Naive thymus-derived CD8-positive, alpha-beta T cell (primary cell): ENCODE results near the gene CPOX. TPM values are rescaled to one million over a fixed set of nuclear protein-coding genes. Genes with fewer than 3 reads are reported as not detected.
"Not testable (repeated sequence)": the region's sequence is repeated elsewhere in the genome, so short reads cannot be mapped to it uniquely, and the experiment has no call there.

Experiments used
- ATAC-seq, 2 donors: fragments of 150-1000 bp; cut with Tn5 transposase in 1 of 2; sonication (Bioruptor Pico), chemical (Tn5 transposase) in 1 of 2; 1 replicate in 1 of 2; 2 replicates in 1 of 2; pipeline ENCODE4 v1.10.0; 2021; ENCODE audit warnings: mild to moderate bottlenecking in 2 of 2, moderate library complexity in 2 of 2
- POLR2A ChIA-PET: fragments of 350-600 bp; sonication (Branson Sonifier 250); formaldehyde crosslinking; loops from one replicate; lab custom pipeline; 2021; ENCODE audit warnings: antibody characterized with exemption; lab: Charles Lee
- DNase-seq, 10 donors: peaks; one replicate each; pipeline versions ENCODE4 v3.0.0 to v3.0.0-alpha.2; 2020 to 2022
- H3K27ac Mint-ChIP-seq, 10 donors: one replicate each; pipeline ENCODE4 v1.8.0; 2020 to 2022; ENCODE audit warnings: mild to moderate bottlenecking in 10 of 10, mixed read lengths in 10 of 10, moderate library complexity in 4 of 10, inconsistent platforms in 1 of 10
- H3K27me3 Mint-ChIP-seq, 5 donors: one replicate each; pipeline ENCODE4 v1.8.0; 2021 to 2022; ENCODE audit warnings: mixed read lengths in 5 of 5
- H3K36me3 Mint-ChIP-seq, 3 donors: one replicate each; pipeline ENCODE4 v1.8.0; 2020 to 2022; ENCODE audit warnings: mixed read lengths in 3 of 3, mild to moderate bottlenecking in 2 of 3, inconsistent platforms in 1 of 3
- H3K4me1 Mint-ChIP-seq, 4 donors: one replicate each; pipeline ENCODE4 v1.8.0; 2021 to 2022; ENCODE audit warnings: mixed read lengths in 4 of 4
- H3K4me3 Mint-ChIP-seq, 10 donors: one replicate each; pipeline ENCODE4 v1.8.0; 2020 to 2022; ENCODE audit warnings: mild to moderate bottlenecking in 10 of 10, mixed read lengths in 10 of 10, moderate library complexity in 6 of 10, inconsistent platforms in 1 of 10
- H3K9me3 Mint-ChIP-seq, 9 donors: one replicate each; pipeline ENCODE4 v1.8.0; 2020 to 2022; ENCODE audit warnings: mixed read lengths in 9 of 9, mild to moderate bottlenecking in 3 of 9, inconsistent platforms in 1 of 9, moderate library complexity in 1 of 9
- polyA plus RNA-seq, 3 donors: library from polyadenylated mRNA; unstranded; fragments of 300-500 nt; fragmentation: Illumina TruSeq; gene quantifications; one replicate each; pipeline ENCODE4 v1.2.3, GENCODE V29; 2021
- total RNA-seq, 8 experiments: library from RNA in 2 of 8; stranded (reverse) in 2 of 8; gene quantifications; one replicate each; pipeline ENCODE4 v1.2.3 and lab custom pipeline; 2021 to 2026

CPOX gene
- total and polyA plus RNA-seq, 5 experiments from 2014 or later = 2.4 to 27.1 (median 3.4) TPM

DNA sequence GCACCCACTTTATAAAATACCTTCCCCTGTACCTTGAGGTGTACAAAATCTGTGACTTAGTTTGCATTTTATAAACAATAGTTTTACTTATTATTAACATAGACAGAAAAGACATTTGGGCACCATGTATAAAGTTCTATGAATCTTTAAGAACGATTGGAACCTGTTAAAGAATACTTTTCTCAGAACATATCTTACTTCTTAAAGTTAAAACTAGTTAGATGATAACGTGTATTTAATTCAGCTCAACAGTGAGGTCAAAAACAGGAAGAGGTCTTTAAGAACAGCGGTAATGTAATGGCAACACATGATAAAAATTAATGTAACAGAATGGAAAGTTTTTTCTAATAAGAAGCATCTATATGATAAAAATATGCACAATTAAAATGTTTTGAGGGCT, 25.0 kb downstream of the CPOX start:
- peaks cover 14 to 59% (median 50%) of the 10 kb centered on the region in 4 donors for H3K4me1 Mint-ChIP-seq
- no peaks in the 10 kb centered on the region for H3K36me3 Mint-ChIP-seq
- H3K9me3 Mint-ChIP-seq = no peaks in the 10 kb centered on the region
- no peak for ATAC-seq
- H3K4me3 Mint-ChIP-seq = peak overlapping the region in 4 of 10 donors; percentile 9 to 36 (median 27)
- H3K27me3 Mint-ChIP-seq = peaks cover 0 to 2% (median 0%) of the 10 kb centered on the region in 5 donors
- DNase-seq = no peak
- POLR2A ChIA-PET = interaction anchor here (1.0 kb wide), 1 partner anchor 45 kb away, joined by 3 read pairs; no protein-coding TSS in a partner anchor
- H3K27ac Mint-ChIP-seq = peak overlapping the region in 7 of 10 donors; percentile 34 to 93 (median 64)

DNA sequence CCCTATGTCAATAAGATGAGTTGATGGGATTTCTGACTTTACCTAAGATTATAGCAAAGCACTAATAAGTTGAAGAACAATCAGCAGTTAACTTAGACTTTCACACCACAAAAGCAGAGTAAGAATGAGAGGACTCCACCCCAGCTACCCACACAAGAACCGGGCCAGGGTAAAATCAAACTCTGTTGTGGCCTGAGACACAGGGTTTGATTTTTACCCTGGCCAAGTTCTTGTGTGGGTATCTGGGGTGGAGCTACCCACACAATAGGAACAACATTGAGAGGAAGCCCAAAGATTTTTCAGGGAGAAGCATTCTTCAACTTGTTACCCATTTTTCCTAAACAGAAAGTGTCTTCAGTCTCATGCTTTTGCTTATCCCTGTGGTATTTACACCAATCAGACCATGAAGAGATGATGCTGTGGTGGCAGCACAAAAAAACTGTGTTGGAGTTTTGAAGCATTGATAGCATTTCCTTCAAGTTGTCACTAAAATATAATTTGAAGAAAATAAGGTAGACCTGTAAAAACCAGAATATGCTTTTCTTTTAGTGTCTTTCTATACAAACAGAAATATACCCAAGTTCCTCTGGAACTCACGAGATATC, 25.6 kb downstream of the CPOX start:
- Mint-ChIP-seq H3K36me3 (no peaks in the 10 kb centered on the region), H3K9me3 (no peaks in the 10 kb centered on the region), H3K27me3 (no peaks in the 10 kb centered on the region), H3K4me1 (peaks cover 12 to 61% (median 53%) of the 10 kb centered on the region in 4 donors), H3K27ac (peak overlapping the region in 8 of 10 donors; percentile 13 to 93 (median 76)), H3K4me3 (peak overlapping the region in 6 of 10 donors; percentile 9 to 71 (median 29))
- POLR2A ChIA-PET = interaction anchor here (1.0 kb wide), 1 partner anchor 45 kb away, joined by 3 read pairs; no protein-coding TSS in a partner anchor
- DNase-seq (no peak), ATAC-seq (no peak)

DNA sequence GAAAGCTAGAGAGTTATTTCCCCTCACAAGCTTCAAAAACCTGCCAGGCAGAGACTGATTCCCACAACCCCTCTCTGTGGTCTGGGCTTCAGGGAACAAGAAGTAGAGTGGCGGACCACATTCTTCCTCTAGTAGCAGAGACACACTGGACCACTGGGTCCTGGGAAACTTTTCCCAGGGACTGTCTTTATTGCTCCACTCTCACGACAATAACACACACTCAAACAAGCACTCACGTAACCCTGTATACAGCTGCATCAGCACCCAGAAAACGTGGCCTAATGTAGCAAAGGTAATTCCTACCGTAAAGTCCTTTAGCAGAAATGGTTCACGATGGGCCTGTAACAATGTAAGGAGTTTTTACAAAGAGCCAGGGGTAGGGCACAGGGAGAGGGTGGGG, 27.6 kb downstream of the CPOX start:
- POLR2A ChIA-PET = interaction anchor here (0.6 to 3.2 kb wide), 5 partner anchors 10 to 55 kb away, joined by 3 to 56 read pairs (median 4); partner anchors contain the start of gene CLDND1
- no peaks in the 10 kb centered on the region for H3K9me3 Mint-ChIP-seq
- ATAC-seq = no peak
- H3K4me1 Mint-ChIP-seq = peaks cover 12 to 70% (median 59%) of the 10 kb centered on the region in 4 donors
- no peak for DNase-seq
- no peaks in the 10 kb centered on the region for H3K27me3 Mint-ChIP-seq
- peak overlapping the region in 7 of 10 donors; percentile 39 to 70 (median 58) for H3K4me3 Mint-ChIP-seq
- H3K36me3 Mint-ChIP-seq = no peaks in the 10 kb centered on the region
- H3K27ac Mint-ChIP-seq = peak overlapping the region; percentile 84 to 98 (median 91)

GRCh38 chr3:98565237-98565643, 28.2 kb downstream of the CPOX start:
- Mint-ChIP-seq H3K36me3 (no peaks in the 10 kb centered on the region), H3K9me3 (peaks cover 0 to 5% (median 0%) of the 10 kb centered on the region in 9 donors), H3K4me3 (peak overlapping the region in 7 of 10 donors; percentile 39 to 70 (median 58)), H3K27me3 (no peaks in the 10 kb centered on the region), H3K27ac (peak overlapping the region; percentile 84 to 98 (median 91)), H3K4me1 (peaks cover 12 to 70% (median 59%) of the 10 kb centered on the region in 4 donors)
- DNase-seq (no peak), ATAC-seq (no peak)
- POLR2A ChIA-PET = interaction anchor here (0.6 to 3.2 kb wide), 6 partner anchors 9 to 161 kb away, joined by 3 to 56 read pairs (median 4); partner anchors contain the start of gene CLDND1

DNA sequence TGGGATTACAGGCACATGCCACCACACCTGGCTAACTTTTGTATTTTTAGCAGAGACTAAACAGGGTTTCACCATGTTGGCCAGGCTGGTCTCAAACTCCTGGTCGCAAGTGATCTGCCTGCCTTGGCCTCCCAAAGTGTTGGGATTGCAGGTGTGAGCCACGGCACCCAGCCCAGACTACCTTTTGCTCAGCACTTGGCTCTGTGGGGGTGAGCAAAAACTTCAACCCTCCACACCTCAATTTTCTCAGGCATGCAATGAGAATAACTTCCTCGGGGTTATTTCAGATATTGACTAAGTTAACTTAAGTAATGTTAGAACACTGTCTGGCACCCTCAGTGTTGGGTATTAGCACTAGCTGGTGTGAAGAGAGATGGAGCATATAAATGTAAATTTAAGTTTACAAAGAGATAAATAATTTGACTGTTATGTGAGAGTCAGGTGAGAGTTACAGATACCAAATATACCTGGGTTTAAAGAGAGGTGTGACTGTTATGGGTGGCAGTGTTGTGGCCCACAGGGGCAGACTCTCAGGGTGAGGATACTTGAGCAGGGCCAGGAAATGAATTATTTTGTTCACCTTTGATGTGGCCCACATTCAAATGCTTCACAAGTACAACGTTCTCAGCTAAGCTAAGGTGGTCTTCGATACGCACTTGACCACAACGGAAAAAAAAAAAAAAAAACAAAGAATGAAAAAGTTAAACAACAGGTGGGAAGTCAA, 29.0 kb downstream of the CPOX start:
- POLR2A ChIA-PET = interaction anchor here (0.6 to 3.2 kb wide), 7 partner anchors 14 to 42 kb away, joined by 3 to 56 read pairs (median 4); partner anchors contain the start of genes CLDND1, CPOX and GPR15
- peak overlapping the region; percentile 82 to 98 (median 94) for H3K27ac Mint-ChIP-seq
- ATAC-seq (peak; percentile 77 to 84), DNase-seq (peak in 8 of 10 donors; percentile 10 to 66 (median 48))
- H3K4me3 Mint-ChIP-seq = peak overlapping the region; percentile 51 to 80 (median 72)
- no peaks in the 10 kb centered on the region for H3K27me3 Mint-ChIP-seq
- peaks cover 0 to 12% (median 0%) of the 10 kb centered on the region in 9 donors for H3K9me3 Mint-ChIP-seq
- no peaks in the 10 kb centered on the region for H3K36me3 Mint-ChIP-seq
- H3K4me1 Mint-ChIP-seq = peaks cover 12 to 70% (median 59%) of the 10 kb centered on the region in 4 donors

- H3K27me3 Mint-ChIP-seq = no peaks in the 10 kb centered on the region
- H3K9me3 Mint-ChIP-seq = peaks cover 0 to 12% (median 0%) of the 10 kb centered on the region in 9 donors
- POLR2A ChIA-PET = interaction anchor here (0.6 to 3.2 kb wide), 7 partner anchors 13 to 334 kb away, joined by 3 to 56 read pairs (median 4); partner anchors contain the start of genes CLDND1 and CPOX
- peak in 5 of 10 donors; percentile 6 to 61 (median 38) for DNase-seq
- no peaks in the 10 kb centered on the region for H3K36me3 Mint-ChIP-seq
- peak; percentile 31 to 72 for ATAC-seq
- H3K27ac Mint-ChIP-seq = peak overlapping the region; percentile 82 to 98 (median 94)
- peak overlapping the region; percentile 33 to 78 (median 58) for H3K4me3 Mint-ChIP-seq
- H3K4me1 Mint-ChIP-seq = peaks cover 12 to 66% (median 57%) of the 10 kb centered on the region in 4 donors
Measured at GRCh38 chr3:98563661-98564281, 29.6 kb downstream of the CPOX start.

DNA sequence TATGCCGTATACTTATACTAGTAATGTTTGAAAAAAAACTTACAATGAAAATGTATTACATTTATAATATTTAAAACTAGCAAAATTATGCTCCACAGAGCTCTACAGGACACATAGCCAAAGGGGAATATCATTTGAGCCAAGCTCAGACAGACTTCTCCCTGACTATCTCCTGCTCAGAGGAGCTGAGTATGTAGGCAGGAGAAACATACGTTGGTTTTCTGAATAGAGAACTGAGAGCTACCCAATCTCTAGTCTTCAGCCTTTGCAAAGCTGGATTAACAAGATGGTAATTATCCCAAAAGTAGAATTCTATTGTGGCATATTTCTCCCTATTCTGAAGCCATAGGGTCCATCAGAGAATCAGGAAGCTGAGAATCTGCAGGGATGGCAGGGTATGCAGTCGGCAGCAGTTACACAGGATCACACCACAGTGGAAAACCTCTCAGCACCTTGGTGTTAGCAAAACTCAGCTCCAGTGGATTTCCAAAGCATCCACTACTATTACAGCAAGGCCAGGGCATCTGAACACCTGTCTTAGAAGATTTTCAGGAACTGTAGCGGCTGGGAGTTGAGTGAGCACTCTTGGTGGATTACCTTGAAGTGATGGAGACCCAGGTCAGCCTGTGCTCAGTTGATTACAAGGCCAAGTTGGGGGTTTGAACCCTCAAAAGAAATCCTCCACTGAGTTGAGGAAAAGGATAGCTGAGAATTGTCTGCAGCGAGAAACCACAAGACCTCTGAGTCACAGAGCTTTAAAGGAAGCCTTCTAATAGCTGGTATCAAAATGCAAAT, 31.5 kb downstream of the CPOX start:
- H3K4me3 Mint-ChIP-seq = peak overlapping the region in 2 of 10 donors; percentile 3 to 34
- H3K4me1 Mint-ChIP-seq = peaks cover 12 to 62% (median 54%) of the 10 kb centered on the region in 4 donors
- H3K36me3 Mint-ChIP-seq = no peaks in the 10 kb centered on the region
- H3K27me3 Mint-ChIP-seq = no peaks in the 10 kb centered on the region
- peak overlapping the region in 9 of 10 donors; percentile 55 to 96 (median 74) for H3K27ac Mint-ChIP-seq
- DNase-seq = no peak
- peak in 1 of 2 donors; percentile 14 for ATAC-seq
- POLR2A ChIA-PET = interaction anchor here (0.8 to 1.6 kb wide), 3 partner anchors 31 to 39 kb away, joined by 4 to 5 read pairs (median 5); partner anchors contain the start of genes CLDND1 and CPOX
- H3K9me3 Mint-ChIP-seq = peaks cover 0 to 12% (median 0%) of the 10 kb centered on the region in 9 donors

- H3K4me1 Mint-ChIP-seq = peaks cover 12 to 62% (median 53%) of the 10 kb centered on the region in 4 donors
- POLR2A ChIA-PET = interaction anchor here (1.2 kb wide), 1 partner anchor 38 kb away, joined by 5 read pairs; the partner anchor contains the start of gene CLDND1
- DNase-seq = no peak
- H3K9me3 Mint-ChIP-seq = peaks cover 0 to 12% (median 0%) of the 10 kb centered on the region in 9 donors
- H3K27ac Mint-ChIP-seq = peak overlapping the region in 9 of 10 donors; percentile 3 to 73 (median 21)
- no peak for ATAC-seq
- no peaks in the 10 kb centered on the region for H3K36me3 Mint-ChIP-seq
- H3K27me3 Mint-ChIP-seq = no peaks in the 10 kb centered on the region
- H3K4me3 Mint-ChIP-seq = no peak overlapping the region
Measured at GRCh38 chr3:98560911-98561310, 32.5 kb downstream of the CPOX start.

DNA sequence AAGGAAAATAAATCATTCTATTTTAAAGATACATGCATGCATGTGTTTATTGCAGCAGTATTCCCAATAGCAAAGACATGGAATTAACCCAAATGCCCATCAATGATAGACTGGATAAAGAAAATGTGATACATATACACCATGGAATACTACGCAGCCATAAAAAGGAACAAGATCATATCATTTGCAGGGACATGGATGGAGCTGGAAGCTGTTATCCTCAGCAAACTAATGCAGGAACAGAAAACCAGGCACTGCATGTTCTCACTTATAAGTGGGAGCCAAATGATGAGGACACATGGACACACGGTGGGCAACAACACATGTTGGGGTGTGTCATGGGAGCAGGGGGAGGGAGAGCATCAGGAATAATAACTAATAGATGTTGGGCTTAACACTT, 33.6 kb downstream of the CPOX start:
- POLR2A ChIA-PET, H3K36me3 Mint-ChIP-seq, H3K27me3 Mint-ChIP-seq, DNase-seq, H3K4me3 Mint-ChIP-seq, ATAC-seq: not testable (repeated sequence)
- Mint-ChIP-seq H3K9me3 (peaks cover 0 to 12% (median 0%) of the 10 kb centered on the region in 9 donors), H3K27ac (peak overlapping the region in 1 of 10 donors; percentile 86), H3K4me1 (peaks cover 8 to 57% (median 44%) of the 10 kb centered on the region in 4 donors)

DNA sequence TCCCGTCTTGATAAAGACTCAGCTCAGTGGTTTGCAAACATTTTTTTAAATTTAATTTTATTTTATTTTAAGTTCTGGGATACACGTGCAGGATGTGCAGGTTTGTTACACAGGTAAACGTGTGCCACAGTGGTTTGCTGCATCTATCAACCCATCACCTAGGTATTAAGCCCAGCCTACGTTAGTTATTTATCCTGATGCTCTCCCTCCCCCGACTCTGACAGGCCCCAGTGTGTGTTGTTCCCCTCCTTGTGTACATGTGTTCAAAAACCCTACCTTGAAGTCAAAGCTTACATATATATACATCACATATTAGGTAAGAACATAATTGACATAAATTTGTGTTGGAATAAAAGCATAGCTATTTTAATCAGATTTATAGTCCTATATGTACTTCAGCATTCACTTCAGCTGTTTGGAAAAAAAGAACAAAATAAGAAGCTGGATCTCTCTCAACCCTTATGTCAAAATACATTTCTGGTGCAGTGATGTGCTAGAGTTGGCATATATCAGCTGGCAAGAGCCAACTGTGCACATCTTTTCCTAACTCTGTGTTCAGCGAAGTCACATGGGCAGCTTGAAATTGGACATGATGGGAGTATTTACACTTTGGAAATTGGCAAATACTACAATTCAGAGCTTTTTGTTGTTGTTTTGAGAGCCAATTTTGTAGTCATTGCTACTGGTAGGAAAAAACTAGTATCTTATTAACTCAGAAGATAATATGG, 35.1 kb downstream of the CPOX start:
- H3K36me3 Mint-ChIP-seq = no peaks in the 10 kb centered on the region
- H3K27ac Mint-ChIP-seq = peak overlapping the region in 3 of 10 donors; percentile 39 to 86 (median 39)
- POLR2A ChIA-PET = interaction anchor here (0.5 to 1.3 kb wide), 3 partner anchors 19 to 35 kb away, joined by 3 to 4 read pairs (median 3); partner anchors contain the start of gene CLDND1
- no peak for ATAC-seq
- no peaks in the 10 kb centered on the region for H3K27me3 Mint-ChIP-seq
- peaks cover 6 to 50% (median 34%) of the 10 kb centered on the region in 4 donors for H3K4me1 Mint-ChIP-seq
- DNase-seq = no peak
- H3K4me3 Mint-ChIP-seq = no peak overlapping the region
- peaks cover 0 to 12% (median 0%) of the 10 kb centered on the region in 9 donors for H3K9me3 Mint-ChIP-seq
